HFFc6 (cell line): ENCODE measurements around the gene CDK6. TPM values are rescaled to one million over a fixed set of nuclear protein-coding genes. Genes with fewer than 3 reads are reported as not detected.

Experiments used
- DNase-seq: peaks from one replicate; pipeline ENCODE4 v3.0.0-alpha.2; 2018
- H3K27ac Mint-ChIP-seq: 2 replicates; pipeline ENCODE4 v1.8.0; 2020; ENCODE audit warnings: mild to moderate bottlenecking, mixed read lengths
- H3K27me3 Mint-ChIP-seq: 2 replicates; pipeline ENCODE4 v1.8.0; 2021; ENCODE audit warnings: mild to moderate bottlenecking, moderate library complexity, mixed read lengths; ENCODE audit not compliant: insufficient read depth
- H3K36me3 Mint-ChIP-seq: 2 replicates; pipeline ENCODE4 v1.8.0; 2021; ENCODE audit warnings: low read depth, mixed read lengths
- H3K4me1 Mint-ChIP-seq: 2 replicates; pipeline ENCODE4 v1.8.0; 2020; ENCODE audit warnings: low read depth, mixed read lengths
- H3K4me3 Mint-ChIP-seq: 2 replicates; pipeline ENCODE4 v1.8.0; 2020; ENCODE audit warnings: mild to moderate bottlenecking, moderate library complexity, mixed read lengths
- H3K9me3 Mint-ChIP-seq: 2 replicates; pipeline ENCODE4 v1.8.0; 2020; ENCODE audit warnings: mild to moderate bottlenecking, mixed read lengths
- CTCF ChIP-seq: fragments of 200-600 bp; sonication (generic); IDR thresholded peaks from 2 replicates; pipeline ENCODE4 v1.5.0; 2021; ENCODE audit warnings: antibody characterized with exemption, mild to moderate bottlenecking
- total RNA-seq, 6 experiments: library from RNA; stranded (reverse); fragmentation: NEBNext Ultra II Directional; extraction: Animal tissue kit (Norgen Biotek cat#: 25700); gene quantifications; 2 replicates in 1 of 6; 3 replicates in 5 of 6; pipeline ENCODE4 v1.2.3, GENCODE V29; 2021

CDK6 gene
- total RNA-seq, 6 experiments from 2014 or later, result 54.5 to 90.0 (median 58.9) TPM

- DNase-seq, result no peak
- H3K4me3 Mint-ChIP-seq, result no peak overlapping the region
- no peak for TF ChIP-seq CTCF
- no peaks in the 10 kb centered on the region for H3K9me3 Mint-ChIP-seq
- H3K27me3 Mint-ChIP-seq, result no peaks in the 10 kb centered on the region
- H3K27ac Mint-ChIP-seq, result no peak overlapping the region
- no peaks in the 10 kb centered on the region for H3K36me3 Mint-ChIP-seq
- H3K4me1 Mint-ChIP-seq, result no peaks in the 10 kb centered on the region
These were observed 20.1 kb upstream of the CDK6 start for GRCh38 chr7:92856436-92856835.

GRCh38 chr7:92854501-92855238 is 18.3 kb upstream of the CDK6 start:
- TF ChIP-seq CTCF, result no peak
- no peak overlapping the region for H3K27ac Mint-ChIP-seq
- DNase-seq, result no peak
- H3K4me3 Mint-ChIP-seq, result no peak overlapping the region
- no peaks in the 10 kb centered on the region for H3K36me3 Mint-ChIP-seq
- no peaks in the 10 kb centered on the region for H3K4me1 Mint-ChIP-seq
- H3K9me3 Mint-ChIP-seq, result no peaks in the 10 kb centered on the region
- no peaks in the 10 kb centered on the region for H3K27me3 Mint-ChIP-seq

- Mint-ChIP-seq H3K9me3 (no peaks in the 10 kb centered on the region), H3K27me3 (no peaks in the 10 kb centered on the region), H3K27ac (no peak overlapping the region), H3K36me3 (no peaks in the 10 kb centered on the region; the same call in 1 of the 2 replicates), H3K4me1 (no peaks in the 10 kb centered on the region), H3K4me3 (no peak overlapping the region)
- no peak for TF ChIP-seq CTCF
- DNase-seq, result no peak
These were observed 15.4 kb upstream of the CDK6 start for GRCh38 chr7:92851732-92852131.

- Mint-ChIP-seq H3K4me1 (no peaks in the 10 kb centered on the region), H3K36me3 (no peaks in the 10 kb centered on the region; the same call in 1 of the 2 replicates), H3K9me3 (no peaks in the 10 kb centered on the region), H3K4me3 (no peak overlapping the region), H3K27me3 (no peaks in the 10 kb centered on the region), H3K27ac (no peak overlapping the region)
- no peak for TF ChIP-seq CTCF
- no peak for DNase-seq
These were observed 14.1 kb upstream of the CDK6 start for GRCh38 chr7:92850516-92850915.

- no peaks in the 10 kb centered on the region for H3K9me3 Mint-ChIP-seq
- DNase-seq, result no peak
- no peaks in the 10 kb centered on the region; the same call in 1 of the 2 replicates for H3K36me3 Mint-ChIP-seq
- H3K27ac Mint-ChIP-seq, result no peak overlapping the region
- no peaks in the 10 kb centered on the region for H3K27me3 Mint-ChIP-seq
- no peak for TF ChIP-seq CTCF
- H3K4me3 Mint-ChIP-seq, result no peak overlapping the region
- H3K4me1 Mint-ChIP-seq, result no peaks in the 10 kb centered on the region
These were observed 12.9 kb upstream of the CDK6 start for GRCh38 chr7:92849322-92849721.
